ENCODE results near the gene CLRN1. TPM values are rescaled to one million over a fixed set of nuclear protein-coding genes. Genes with fewer than 3 reads are reported as not detected.

Gene CLRN1
- total RNA-seq: not detected

GRCh38 chr3:150972366-150973071, at the start of gene CLRN1:
Gene CLRN1 (minus strand): TSS chr3:150972727. CDS start chr3:150972708, 19 bp downstream.
- intact Hi-C loops (cut with DNase I): no loop called here
- Histone ChIP-seq H3K27ac (no peak within 1 kb of the TSS), H3K4me1 (no peaks in the 10 kb centered on the region), H3K36me3 (no peaks in the 10 kb centered on the region), H3K9me3 (no peaks in the 10 kb centered on the region), H3K4me3 (replicated peaks in 1 of 3) (no peak within 1 kb of the TSS), H3K27me3 (no peaks in the 10 kb centered on the region)
- no peak for DNase-seq
- 59 to 74% methylated on average over 16 to 18 of the region's 18 CpGs for WGBS, 2 donors
- TF ChIP-seq POLR2A (IDR thresholded peaks at IDR 0.05): no peak
- no peak for TF ChIP-seq CTCF (IDR thresholded peaks at IDR 0.05)

DNA sequence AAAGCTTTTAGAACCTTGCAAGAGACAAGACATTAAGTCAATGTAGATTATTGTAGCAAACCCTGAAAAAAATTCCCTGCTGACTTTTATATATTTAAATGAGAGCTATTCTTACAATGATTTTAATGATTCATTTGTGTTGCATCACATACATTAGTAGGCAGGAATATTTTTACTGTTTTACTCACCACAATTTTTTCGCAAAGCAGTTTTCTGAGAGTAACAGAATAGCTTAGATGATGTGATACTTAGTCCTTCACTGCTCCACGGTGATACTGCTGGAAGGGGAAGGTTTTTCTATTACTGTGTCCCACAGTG, 43.9 kb upstream of the CLRN1 start:
- TF ChIP-seq CTCF (IDR thresholded peaks at IDR 0.05): no peak
- no peak for TF ChIP-seq POLR2A (IDR thresholded peaks at IDR 0.05)
- intact Hi-C loops (cut with DNase I): no loop called here
- Histone ChIP-seq H3K27ac (no peak overlapping the region), H3K4me1 (no peaks in the 10 kb centered on the region), H3K27me3 (no peaks in the 10 kb centered on the region), H3K36me3 (no peaks in the 10 kb centered on the region), H3K4me3 (replicated peaks in 1 of 3) (no peak overlapping the region), H3K9me3 (no peaks in the 10 kb centered on the region)
- 78 to 84% methylated on average over 2 of the region's 2 CpGs for WGBS, 2 donors
- no peak for DNase-seq

- no peaks in the 10 kb centered on the region for H3K36me3 ChIP-seq
- WGBS, 2 donors: 61 to 63% methylated on average over 3 of the region's 3 CpGs
- no peak for DNase-seq
Measured at GRCh38 chr3:151015767-151016477, 43.4 kb upstream of the CLRN1 start.

GRCh38 chr3:151015181-151015580, 42.7 kb upstream of the CLRN1 start:
- H3K4me1 ChIP-seq: no peaks in the 10 kb centered on the region
- 89 to 94% methylated on average over 5 of the region's 5 CpGs for WGBS, 2 donors
- DNase-seq: no peak
- H3K36me3 ChIP-seq: no peaks in the 10 kb centered on the region
- intact Hi-C loops (cut with DNase I): no loop called here
- no peak overlapping the region for H3K4me3 ChIP-seq (replicated peaks in 1 of 3)
- no peaks in the 10 kb centered on the region for H3K27me3 ChIP-seq
- H3K9me3 ChIP-seq: no peaks in the 10 kb centered on the region
- no peak for TF ChIP-seq POLR2A (IDR thresholded peaks at IDR 0.05)
- no peak for TF ChIP-seq CTCF (IDR thresholded peaks at IDR 0.05)
- H3K27ac ChIP-seq: no peak overlapping the region

More at GRCh38 chr3:151015767-151016477, 43.4 kb upstream of the CLRN1 start:
- H3K27me3 ChIP-seq: no peaks in the 10 kb centered on the region
- intact Hi-C loops (cut with DNase I): no loop called here
- H3K4me1 ChIP-seq: no peaks in the 10 kb centered on the region
- TF ChIP-seq CTCF (IDR thresholded peaks at IDR 0.05) (no peak), POLR2A (IDR thresholded peaks at IDR 0.05) (no peak)
- no peak overlapping the region for H3K4me3 ChIP-seq (replicated peaks in 1 of 3)
- H3K9me3 ChIP-seq: no peaks in the 10 kb centered on the region
- no peak overlapping the region for H3K27ac ChIP-seq

GRCh38 chr3:151014501-151015018, 42.0 kb upstream of the CLRN1 start:
- no peak for DNase-seq
- intact Hi-C loops (cut with DNase I): no loop called here
- H3K4me1 ChIP-seq: no peaks in the 10 kb centered on the region
- 67% methylated on average over 4 of the region's 4 CpGs for WGBS, 2 donors
- no peak overlapping the region for H3K27ac ChIP-seq
- no peaks in the 10 kb centered on the region for H3K36me3 ChIP-seq
- H3K27me3 ChIP-seq: no peaks in the 10 kb centered on the region
- no peak for TF ChIP-seq POLR2A (IDR thresholded peaks at IDR 0.05)
- TF ChIP-seq CTCF (IDR thresholded peaks at IDR 0.05): no peak
- no peak overlapping the region for H3K4me3 ChIP-seq (replicated peaks in 1 of 3)
- no peaks in the 10 kb centered on the region for H3K9me3 ChIP-seq

Data from thyroid gland (tissue), 4 donors.